Measurements from ENCODE around the gene PAK3.

DNA sequence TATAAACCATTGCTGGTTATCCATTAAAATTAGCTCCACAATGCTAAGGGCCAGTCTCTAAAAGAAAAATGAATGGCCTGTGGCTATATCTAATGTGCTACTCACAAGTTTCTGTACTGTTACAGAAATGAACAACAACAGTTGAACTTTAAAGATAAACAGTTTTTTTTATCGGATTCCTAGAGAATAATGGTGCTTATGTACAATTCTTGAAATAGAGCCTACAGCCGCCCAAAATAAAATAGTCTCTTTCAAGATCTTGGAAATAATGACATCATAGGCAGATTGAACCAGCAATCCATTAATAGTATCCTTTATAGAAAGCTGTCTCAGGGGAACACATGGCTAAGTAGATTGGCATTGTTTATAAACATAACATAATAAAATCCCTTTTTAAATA is 23.4 kb downstream of the PAK3 start:
- TF ChIP-seq, protein P1, sequence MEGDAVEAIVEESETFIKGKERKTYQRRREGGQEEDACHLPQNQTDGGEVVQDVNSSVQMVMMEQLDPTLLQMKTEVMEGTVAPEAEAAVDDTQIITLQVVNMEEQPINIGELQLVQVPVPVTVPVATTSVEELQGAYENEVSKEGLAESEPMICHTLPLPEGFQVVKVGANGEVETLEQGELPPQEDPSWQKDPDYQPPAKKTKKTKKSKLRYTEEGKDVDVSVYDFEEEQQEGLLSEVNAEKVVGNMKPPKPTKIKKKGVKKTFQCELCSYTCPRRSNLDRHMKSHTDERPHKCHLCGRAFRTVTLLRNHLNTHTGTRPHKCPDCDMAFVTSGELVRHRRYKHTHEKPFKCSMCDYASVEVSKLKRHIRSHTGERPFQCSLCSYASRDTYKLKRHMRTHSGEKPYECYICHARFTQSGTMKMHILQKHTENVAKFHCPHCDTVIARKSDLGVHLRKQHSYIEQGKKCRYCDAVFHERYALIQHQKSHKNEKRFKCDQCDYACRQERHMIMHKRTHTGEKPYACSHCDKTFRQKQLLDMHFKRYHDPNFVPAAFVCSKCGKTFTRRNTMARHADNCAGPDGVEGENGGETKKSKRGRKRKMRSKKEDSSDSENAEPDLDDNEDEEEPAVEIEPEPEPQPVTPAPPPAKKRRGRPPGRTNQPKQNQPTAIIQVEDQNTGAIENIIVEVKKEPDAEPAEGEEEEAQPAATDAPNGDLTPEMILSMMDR (IDR thresholded peaks at IDR 0.05; ENCODE audit: insufficient read depth, low read length, poor library complexity, severe bottlenecking) = no peak
- TF ChIP-seq EZH2phosphoT487 (conservative IDR thresholded peaks at IDR 0.05; ENCODE audit: low read length) = no peak
